NCI-H187 (cell line): ENCODE data around the gene DMRT3.
A peak's percentile ranks its signal among the peaks of the same experiment; 100 is the strongest.

Source experiments
- DNase-seq, 2 experiments: peaks; one replicate each; lab custom pipeline; 2025; lab: John Stamatoyannopoulos, UW

The DMRT3 gene

GRCh38 chr9:976258-976942 lies at the start of gene DMRT3:
TSS of gene DMRT3 (plus strand) at chr9:976655. CDS start at chr9:977002, 347 bp downstream.
- DNase-seq, result no peak

DNA sequence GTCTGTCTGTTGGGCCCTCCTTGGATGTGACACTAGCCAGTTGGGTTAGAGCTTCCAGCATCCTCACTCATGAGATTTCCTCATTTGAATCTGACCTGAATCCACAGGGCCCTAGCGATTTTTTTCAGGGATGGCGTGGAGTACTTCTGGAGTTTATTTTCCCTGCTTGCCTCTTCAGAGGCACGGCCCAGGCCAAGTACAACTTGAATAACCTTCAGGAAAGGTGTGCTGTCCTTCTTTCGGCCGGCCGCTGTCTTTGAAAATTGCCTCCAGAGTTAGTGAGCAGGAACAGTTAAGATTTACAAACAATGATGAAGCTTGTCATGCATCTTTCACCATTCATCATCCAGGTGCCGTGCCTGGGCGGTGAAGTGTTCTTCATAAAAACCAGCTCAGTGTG lies 49.5 kb upstream of the DMRT3 start:
- DNase-seq, result no peak

DNA sequence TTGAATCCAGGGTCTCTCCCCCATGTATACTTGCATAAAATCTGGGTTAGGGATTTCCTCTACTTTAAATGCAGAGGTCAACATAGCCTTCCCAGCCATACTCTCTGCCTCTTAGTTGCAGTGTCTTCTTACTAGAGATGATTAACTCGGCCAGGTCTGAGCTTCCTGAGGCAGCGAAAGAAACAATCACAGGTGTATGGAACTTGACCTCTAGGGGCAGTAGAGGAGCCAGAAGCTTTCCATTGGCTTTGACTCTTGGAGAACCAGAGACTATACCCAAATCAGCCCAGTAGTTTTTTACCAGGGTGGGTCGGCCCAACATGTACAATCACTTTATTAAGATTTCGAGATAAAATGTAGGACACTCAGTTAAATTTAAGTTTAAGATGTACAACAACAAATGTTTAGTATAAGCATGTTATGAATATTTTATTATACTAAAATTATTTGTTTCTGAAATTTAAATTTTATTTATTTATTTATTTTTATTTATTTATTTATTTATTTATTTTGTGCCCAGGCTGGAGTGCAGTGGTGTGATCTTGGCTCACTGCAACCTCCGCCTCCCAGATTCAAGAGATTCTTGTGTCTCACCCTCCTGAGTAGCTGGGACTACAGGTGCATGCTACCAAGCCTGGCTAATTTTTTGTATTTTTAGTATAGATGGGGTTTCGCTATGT lies 48.0 kb upstream of the DMRT3 start:
- no peak for DNase-seq

DNA sequence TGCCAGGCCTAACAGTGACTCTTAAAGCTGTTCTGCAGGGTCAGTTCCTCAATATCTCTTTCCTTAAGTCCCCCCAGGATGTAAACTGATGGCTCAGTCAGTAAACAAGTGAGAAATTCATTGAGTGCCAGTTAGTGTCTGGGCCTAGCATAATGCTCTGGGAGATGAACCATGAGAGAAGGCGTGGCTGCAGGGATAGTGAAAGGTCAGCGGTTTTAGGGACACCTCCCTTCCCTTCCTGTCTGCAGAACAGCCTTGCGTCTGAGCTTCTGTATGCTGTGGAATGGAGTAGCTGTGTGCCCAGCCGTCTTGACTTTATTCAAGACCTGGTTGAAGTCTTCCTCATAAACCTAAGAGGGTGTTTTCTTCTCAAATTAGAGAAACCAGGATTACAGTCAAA lies 46.7 kb upstream of the DMRT3 start:
- DNase-seq, result no peak

GRCh38 chr9:933356-933755 lies 43.1 kb upstream of the DMRT3 start:
- DNase-seq, result no peak

GRCh38 chr9:935348-935965 lies 41.0 kb upstream of the DMRT3 start:
- DNase-seq, result peak; percentile 33 to 50

GRCh38 chr9:942805-943580 lies 33.5 kb upstream of the DMRT3 start:
- no peak for DNase-seq

- DNase-seq, result no peak
Measured at GRCh38 chr9:947985-948384, 28.5 kb upstream of the DMRT3 start.

DNA sequence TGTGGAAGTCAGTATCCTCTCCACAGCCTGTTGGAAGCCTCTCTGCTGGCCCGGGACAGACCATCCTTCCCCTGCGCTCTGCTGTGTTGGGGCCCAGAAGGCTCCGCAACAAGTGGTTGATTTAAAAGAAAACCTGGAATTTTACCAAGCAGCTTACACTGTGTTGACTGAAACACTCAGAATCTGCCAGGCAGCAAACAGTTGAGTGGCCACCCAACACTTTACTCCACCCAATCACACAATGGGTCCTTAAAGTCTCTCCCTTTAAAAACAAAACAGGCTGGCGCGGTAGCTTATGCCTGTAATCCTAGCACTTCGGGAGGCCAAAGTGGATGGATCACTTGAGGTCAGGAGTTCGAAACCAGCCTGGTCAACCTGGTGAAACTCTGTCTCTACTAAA lies 28.0 kb upstream of the DMRT3 start:
- no peak for DNase-seq

DNA sequence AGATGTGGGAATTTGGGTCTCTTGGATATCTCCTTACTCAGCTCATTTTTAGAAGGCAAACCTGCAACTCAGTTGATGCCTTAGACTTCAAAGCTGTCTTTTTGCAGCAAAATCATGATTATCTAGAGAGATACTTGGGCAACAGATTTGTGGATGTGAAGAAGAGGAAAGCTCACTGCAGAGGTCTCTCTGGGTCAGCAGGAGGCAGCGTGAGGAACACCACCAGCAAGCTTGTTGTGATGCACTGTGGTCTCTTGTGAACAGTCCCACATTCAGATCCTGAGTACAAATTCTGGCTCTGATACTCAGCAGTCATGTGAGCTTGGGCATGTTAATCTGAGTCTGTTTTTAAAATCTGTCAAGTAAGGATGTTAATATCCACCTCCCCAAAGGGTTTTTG lies 26.3 kb upstream of the DMRT3 start:
- DNase-seq, result no peak

GRCh38 chr9:952546-952945 lies 23.9 kb upstream of the DMRT3 start:
- no peak for DNase-seq

GRCh38 chr9:959105-959504 lies 17.4 kb upstream of the DMRT3 start:
- no peak for DNase-seq

GRCh38 chr9:959914-960313 lies 16.5 kb upstream of the DMRT3 start:
- DNase-seq, result no peak

DNA sequence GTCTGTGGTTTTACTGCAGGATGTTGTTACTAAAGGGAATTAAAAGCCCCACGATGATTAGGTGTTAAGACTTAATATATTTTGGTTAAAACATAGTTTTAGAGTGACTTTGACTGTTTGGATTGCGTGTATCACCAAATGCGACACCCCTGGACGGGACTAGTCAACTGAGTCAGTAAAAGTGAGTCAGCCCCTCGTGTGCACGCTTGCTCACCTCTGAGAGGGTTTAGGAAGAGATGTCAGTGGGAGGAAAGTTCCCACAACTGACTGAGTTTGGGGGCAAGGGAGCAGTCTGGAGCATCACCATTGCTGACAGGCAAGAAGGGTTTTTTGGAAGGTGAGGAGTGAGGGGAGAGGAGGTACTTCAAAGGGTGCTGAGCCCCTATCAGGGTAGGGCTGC lies 14.4 kb upstream of the DMRT3 start:
- no peak for DNase-seq

- DNase-seq, result no peak
Measured at GRCh38 chr9:965497-965896, 11.0 kb upstream of the DMRT3 start.

DNA sequence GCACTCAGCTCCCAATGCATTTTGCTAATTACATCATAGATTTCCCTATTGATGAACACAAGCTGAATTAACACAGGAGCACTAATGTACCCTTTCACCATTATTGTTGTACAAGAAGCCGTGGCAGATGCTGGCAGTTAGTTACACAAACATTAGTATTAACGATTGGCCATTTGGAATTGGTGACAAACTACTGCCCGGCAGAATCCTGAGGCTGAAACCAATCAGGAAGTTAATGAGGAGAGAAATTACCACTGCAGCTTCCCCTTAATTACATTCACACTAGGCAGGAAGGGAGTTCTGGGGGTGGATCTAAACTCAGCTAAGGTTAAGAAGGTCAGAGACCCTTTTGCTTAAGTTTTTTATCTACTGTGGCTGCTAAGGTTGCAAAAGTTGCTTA lies 9.6 kb upstream of the DMRT3 start:
- DNase-seq, result no peak

DNA sequence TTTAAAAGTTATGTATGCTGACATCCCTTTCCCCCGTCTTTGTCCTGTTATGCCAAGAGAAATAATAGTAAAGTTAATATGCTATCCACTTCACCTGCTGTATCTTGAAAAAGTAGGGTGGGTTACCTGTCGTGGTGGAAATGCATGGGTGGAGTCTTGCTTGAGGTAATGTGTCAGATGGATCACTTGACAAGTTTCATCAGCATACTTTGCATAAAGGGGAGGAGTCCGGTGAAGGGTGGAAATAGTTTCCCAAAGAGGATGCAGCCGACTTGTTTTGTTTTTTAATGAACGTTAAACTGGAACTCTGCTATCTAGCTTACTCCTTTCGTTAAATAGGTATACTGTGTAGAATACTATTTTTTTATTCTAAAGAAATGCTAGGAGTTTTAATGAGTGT lies 9.0 kb upstream of the DMRT3 start:
- DNase-seq, result no peak

- no peak for DNase-seq
Measured at GRCh38 chr9:967903-968641, 8.4 kb upstream of the DMRT3 start.

- no peak for DNase-seq
Measured at GRCh38 chr9:969310-970150, 6.9 kb upstream of the DMRT3 start.

DNA sequence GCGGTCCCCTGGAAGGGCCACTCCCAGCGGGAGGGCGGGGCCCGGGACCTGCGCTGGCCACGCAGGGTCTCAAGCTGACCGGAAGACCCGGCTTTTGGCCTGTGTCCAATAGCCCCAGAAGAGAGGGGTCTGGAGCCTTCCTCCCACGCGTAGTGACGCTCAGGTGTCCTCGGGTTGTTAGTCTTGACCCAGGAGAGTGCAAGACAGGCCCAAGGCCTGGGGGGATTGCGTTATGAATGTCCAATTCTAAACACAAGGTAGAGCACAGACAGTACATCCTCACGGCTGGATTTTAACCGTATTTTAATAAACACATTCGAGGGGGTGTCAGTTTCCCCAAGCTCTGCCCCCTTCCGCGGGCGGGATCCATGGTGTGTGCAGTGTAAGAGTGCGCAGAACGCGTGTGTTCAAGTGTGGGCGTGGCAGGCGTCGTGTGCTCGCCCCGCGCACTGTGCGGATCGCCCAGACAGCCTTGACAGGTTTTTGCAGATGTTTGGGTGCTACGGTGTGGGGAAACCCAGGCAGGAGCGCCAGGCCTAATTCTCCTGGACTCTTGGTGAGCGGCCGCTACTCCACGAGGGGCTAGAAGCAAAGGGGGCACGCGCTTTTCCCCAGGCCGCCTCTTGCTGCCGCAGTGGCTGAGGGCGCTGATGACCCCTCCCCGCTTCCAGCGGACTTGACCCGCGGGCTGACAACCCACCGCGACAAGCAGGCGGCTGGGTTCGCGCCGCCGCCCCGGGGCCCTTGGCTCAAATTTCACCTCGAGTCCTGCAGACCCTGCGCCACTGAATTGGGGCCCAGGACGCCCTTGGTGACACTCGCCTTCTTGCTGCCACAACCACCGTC lies 6.1 kb upstream of the DMRT3 start:
- DNase-seq, result no peak
